MG63 (cell line): ENCODE results near the gene GLS2. TPM values are rescaled to one million over a fixed set of nuclear protein-coding genes. Genes with fewer than 3 reads are reported as not detected.

Experiments
- DNase-seq: peaks from one replicate; pipeline ENCODE4 v3.0.0-alpha.2; 2020
- H3K27me3 ChIP-seq: fragments of 250-450 bp; sonication (Bioruptor Pico); 2 replicates; pipeline ENCODE4 v1.5.1; 2020; ENCODE audit warnings: mild to moderate bottlenecking, moderate library complexity
- H3K36me3 ChIP-seq: fragments of 250-450 bp; sonication (Bioruptor Pico); 2 replicates; pipeline ENCODE4 v1.5.1; 2020; ENCODE audit warnings: mild to moderate bottlenecking, moderate library complexity
- H3K4me3 ChIP-seq: fragments of 250-450 bp; sonication (Bioruptor Pico); 2 replicates; pipeline ENCODE4 v1.5.1; 2020; ENCODE audit warnings: mild to moderate bottlenecking, moderate library complexity
- H3K9me3 ChIP-seq: fragments of 250-450 bp; sonication (Bioruptor Pico); 2 replicates; pipeline ENCODE4 v1.5.1; 2020; ENCODE audit warnings: mild to moderate bottlenecking, moderate library complexity
- total RNA-seq: library from RNA; depleted of rRNA; stranded (reverse); fragments of >200 nt; shearing (Covaris generic); gene quantifications from 2 replicates; pipeline ENCODE4 v1.2.3, GENCODE V29; 2014; ENCODE audit warnings: low replicate concordance; rRNA removed

GLS2 gene
- total RNA-seq, 1 experiment from 2014 or later, result 1.5 TPM

- Histone ChIP-seq H3K9me3 (no peaks in the 10 kb centered on the region), H3K4me3 (no peak overlapping the region), H3K36me3 (peaks cover 38% of the 10 kb centered on the region), H3K27me3 (no peaks in the 10 kb centered on the region)
- no peak for DNase-seq
These were observed 62.8 kb downstream of the GLS2 start for GRCh38 chr12:56425193-56425592.

Other genes starting within 250 kb of the GLS2 start
- gene ANKRD52, start 229.8 kb downstream of the GLS2 start, total RNA-seq, result 6.0 and 18.9 TPM in 2 replicates
- 6.9 and 7.7 TPM in 2 replicates for gene COQ10A, start 221.2 kb downstream of the GLS2 start, total RNA-seq
- gene CS, start 187.8 kb downstream of the GLS2 start, total RNA-seq, result 73.4 and 88.0 TPM in 2 replicates
- gene CNPY2, start 172.2 kb downstream of the GLS2 start, total RNA-seq, result 126 and 157 TPM in 2 replicates
- 9.3 and 11.9 TPM in 2 replicates for gene PAN2, start 154.2 kb downstream of the GLS2 start, total RNA-seq
- gene IL23A, start 149.3 kb downstream of the GLS2 start, total RNA-seq, result not detected in 2 replicates
- gene STAT2, start 128.1 kb downstream of the GLS2 start, total RNA-seq, result 15.3 and 18.1 TPM in 2 replicates
- not detected in 2 replicates for gene APOF, start 125.3 kb downstream of the GLS2 start, total RNA-seq
- gene TIMELESS, start 38.7 kb downstream of the GLS2 start, total RNA-seq, result 22.6 and 24.4 TPM in 2 replicates
- gene MIP, start 33.5 kb downstream of the GLS2 start, total RNA-seq, result not detected in 2 replicates
- gene SPRYD4, start 19.6 kb downstream of the GLS2 start, total RNA-seq, result 0.35 and 0.69 TPM in 2 replicates
- gene RBMS2, start 33.7 kb upstream of the GLS2 start, total RNA-seq, result 3.8 and 4.4 TPM in 2 replicates
- gene BAZ2A, start 142.2 kb upstream of the GLS2 start, total RNA-seq, result 2.4 and 7.6 TPM in 2 replicates
- 202 and 245 TPM in 2 replicates for gene ATP5F1B, start 157.8 kb upstream of the GLS2 start, total RNA-seq
- gene PTGES3, start 200.1 kb upstream of the GLS2 start, total RNA-seq, result 52.8 and 98.9 TPM in 2 replicates
- 1,715 and 2,709 TPM in 2 replicates for gene NACA, start 237.1 kb upstream of the GLS2 start, total RNA-seq